ENCODE measurements around the gene SSUH2.

The SSUH2 gene

GRCh38 chr3:8617921-8618320 lies 26.7 kb downstream of the SSUH2 start:
- DNase-seq (ENCODE audit: low read depth in 2 of 2, low spot score in 1 of 2), result no peak

GRCh38 chr3:8610951-8611350 lies 33.6 kb downstream of the SSUH2 start:
- DNase-seq (ENCODE audit: low read depth in 2 of 2, low spot score in 1 of 2), result no peak

- no peak for DNase-seq (ENCODE audit: low read depth in 2 of 2, low spot score in 1 of 2)
Measured at GRCh38 chr3:8608791-8609467, 35.7 kb downstream of the SSUH2 start.

GRCh38 chr3:8608041-8608790 lies 36.4 kb downstream of the SSUH2 start:
- DNase-seq (ENCODE audit: low read depth in 2 of 2, low spot score in 1 of 2), result no peak

GRCh38 chr3:8607234-8608040 lies 37.2 kb downstream of the SSUH2 start:
- no peak for DNase-seq (ENCODE audit: low read depth in 2 of 2, low spot score in 1 of 2)

- DNase-seq (ENCODE audit: low read depth in 2 of 2, low spot score in 1 of 2), result no peak
Measured at GRCh38 chr3:8606701-8607231, 37.8 kb downstream of the SSUH2 start.

- no peak for DNase-seq (ENCODE audit: low read depth in 2 of 2, low spot score in 1 of 2)
Measured at GRCh38 chr3:8604988-8605387, 39.6 kb downstream of the SSUH2 start.

- no peak for DNase-seq (ENCODE audit: low read depth in 2 of 2, low spot score in 1 of 2)
Measured at GRCh38 chr3:8604006-8604405, 40.6 kb downstream of the SSUH2 start.

- no peak for DNase-seq (ENCODE audit: low read depth in 2 of 2, low spot score in 1 of 2)
Measured at GRCh38 chr3:8603115-8603710, 41.4 kb downstream of the SSUH2 start.

- no peak for DNase-seq (ENCODE audit: low read depth in 2 of 2, low spot score in 1 of 2)
Measured at GRCh38 chr3:8600457-8600856, 44.1 kb downstream of the SSUH2 start.

- no peak for DNase-seq (ENCODE audit: low read depth in 2 of 2, low spot score in 1 of 2)
Measured at GRCh38 chr3:8599146-8599545, 45.5 kb downstream of the SSUH2 start.

- DNase-seq (ENCODE audit: low read depth in 2 of 2, low spot score in 1 of 2), result no peak
Measured at GRCh38 chr3:8597219-8597853, 47.3 kb downstream of the SSUH2 start.

- DNase-seq (ENCODE audit: low read depth in 2 of 2, low spot score in 1 of 2), result no peak
Measured at GRCh38 chr3:8596321-8597218, 48.0 kb downstream of the SSUH2 start.

- DNase-seq (ENCODE audit: low read depth in 2 of 2, low spot score in 1 of 2), result no peak
Measured at GRCh38 chr3:8595695-8596115, 48.9 kb downstream of the SSUH2 start.

GRCh38 chr3:8595252-8595651 lies 49.3 kb downstream of the SSUH2 start:
- no peak for DNase-seq (ENCODE audit: low read depth in 2 of 2, low spot score in 1 of 2)

GRCh38 chr3:8593021-8593827 lies 51.4 kb downstream of the SSUH2 start:
- DNase-seq (ENCODE audit: low read depth in 2 of 2, low spot score in 1 of 2), result no peak

GRCh38 chr3:8589880-8590556 lies 54.6 kb downstream of the SSUH2 start:
- DNase-seq (ENCODE audit: low read depth in 2 of 2, low spot score in 1 of 2), result no peak

GRCh38 chr3:8584661-8585060 lies 59.9 kb downstream of the SSUH2 start:
- no peak for DNase-seq (ENCODE audit: low read depth in 2 of 2, low spot score in 1 of 2)
